ENCODE measurements around the gene TALDO1. TPM values are rescaled to one million over a fixed set of nuclear protein-coding genes. Genes with fewer than 3 reads are reported as not detected.

Gene TALDO1
- total and polyA plus RNA-seq, 2 experiments from 2014 or later: 353 to 402 TPM

- peaks cover 17% of the 10 kb centered on the region for H3K27me3 Mint-ChIP-seq (ENCODE audit: insufficient read depth, low read depth, poor library complexity)
- TF ChIP-seq REST (IDR thresholded peaks at IDR 0.05; ENCODE audit: unreplicated experiment): no peak
- TF ChIP-seq ZNF114 (CRISPR knock-in tag; IDR thresholded peaks at IDR 0.05): no peak
- no peak for TF ChIP-seq STAT1 (IDR thresholded peaks at IDR 0.05; ENCODE audit: unreplicated experiment)
- TF ChIP-seq NANOG (IDR thresholded peaks at IDR 0.05; ENCODE audit: borderline replicate concordance): no peak
- TF ChIP-seq CTCF (conservative IDR thresholded peaks at IDR 0.05; ENCODE audit: low read depth in 2 of 2): no peak
- TF ChIP-seq POLR2AphosphoS5 (IDR thresholded peaks at IDR 0.05; ENCODE audit: low read depth): no peak
- TF ChIP-seq ETS1 (IDR thresholded peaks at IDR 0.05): no peak
- TF ChIP-seq EZH2 (IDR thresholded peaks at IDR 0.05; ENCODE audit: low read depth, unreplicated experiment): no peak
- TF ChIP-seq ZNF462 (CRISPR knock-in tag; IDR thresholded peaks at IDR 0.05): no peak
- no peak for TF ChIP-seq JUNB (IDR thresholded peaks at IDR 0.05; ENCODE audit: unreplicated experiment)
- no peak for TF ChIP-seq ZNF331 (CRISPR knock-in tag; IDR thresholded peaks at IDR 0.05; ENCODE audit: low read depth)
- TF ChIP-seq CREB1 (CRISPR knock-in tag; IDR thresholded peaks at IDR 0.05; ENCODE audit: low read depth): no peak
- TF ChIP-seq EZH2phosphoT487 (IDR thresholded peaks at IDR 0.05; ENCODE audit: unreplicated experiment): no peak
- no peak overlapping the region for H3K4me3 ChIP-seq
- H3K79me2 ChIP-seq (replicated peaks; ENCODE audit: insufficient read depth): peaks cover 35% of the 10 kb centered on the region
- no peak overlapping the region for H2AFZ ChIP-seq
- H3F3A ChIP-seq (replicated peaks; ENCODE audit: low read depth): peaks cover 10% of the 10 kb centered on the region
- no peak overlapping the region for H3K27ac Mint-ChIP-seq
- ATAC-seq: peak; percentile 55
- no peaks in the 10 kb centered on the region for H3K9me3 Mint-ChIP-seq
- H3K9me2 ChIP-seq (ENCODE audit: insufficient read depth): no peaks in the 10 kb centered on the region
- peaks cover 37% of the 10 kb centered on the region for H3K36me3 Mint-ChIP-seq (ENCODE audit: low read depth)
- no peaks in the 10 kb centered on the region for H3K27me3 ChIP-seq (ENCODE audit: insufficient read depth)
- no peak overlapping the region for H3K27ac ChIP-seq (ENCODE audit: low read depth)
- peaks cover 5% of the 10 kb centered on the region; the same call in 1 of the 2 replicates for H3K36me3 ChIP-seq (ENCODE audit: insufficient read depth)
- peaks cover 10% of the 10 kb centered on the region for H3K4me1 Mint-ChIP-seq
- H3K4me2 ChIP-seq: no peak overlapping the region
- DNase-seq (ENCODE audit: low spot score): no peak
- H3K4me3 Mint-ChIP-seq: no peak overlapping the region
- peaks cover 25% of the 10 kb centered on the region for H4K20me1 ChIP-seq (replicated peaks; ENCODE audit: insufficient read depth)
- H3K4me1 ChIP-seq (ENCODE audit: insufficient read depth): peaks cover 11% of the 10 kb centered on the region; the same call in 1 of the 2 replicates
Observed at GRCh38 chr11:771617-772204, 24.4 kb downstream of the TALDO1 start.
